Gastrocnemius medialis (tissue), 4 donors: Measurements from ENCODE around the gene FUT3. TPM values are rescaled to one million over a fixed set of nuclear protein-coding genes. Genes with fewer than 3 reads are reported as not detected.
"Not testable (repeated sequence)": the region's sequence is repeated elsewhere in the genome, so short reads cannot be mapped to it uniquely, and the experiment has no call there.

Experiments used
- ATAC-seq, 2 donors: fragments of 150-250 bp; one replicate each; pipeline ENCODE4 v1.9.1; 2016
- DNase-seq, 2 donors: peaks; one replicate each; pipeline ENCODE4 v3.0.0-alpha.2; 2019
- H3K27ac ChIP-seq, 4 donors: fragments of 200-600 bp; sonication (generic); 1 replicate in 1 of 4; 2 replicates in 3 of 4; pipeline ENCODE4 v1.5.1; 2016 to 2018; ENCODE audit warnings: mild to moderate bottlenecking in 2 of 4, moderate library complexity in 1 of 4
- H3K27me3 ChIP-seq, 3 donors: fragments of 200-600 bp; sonication (generic) in 2 of 3; 1 replicate in 1 of 3; 2 replicates in 2 of 3; pipeline versions ENCODE4 v1.5.1 to v1.6.0; 2016 to 2019; ENCODE audit warnings: mild to moderate bottlenecking in 1 of 3, moderate library complexity in 1 of 3
- H3K36me3 ChIP-seq, 2 donors: fragments of 200-600 bp; sonication (generic) in 1 of 2; one replicate each; pipeline ENCODE4 v1.5.1; 2017 to 2018
- H3K4me1 ChIP-seq, 2 donors: fragments of 200-600 bp; sonication (generic) in 1 of 2; one replicate each; pipeline ENCODE4 v1.5.1; 2016 to 2017; ENCODE audit warnings: mild to moderate bottlenecking in 2 of 2
- H3K4me3 ChIP-seq, 4 donors: fragments of 200-600 bp; sonication (generic) in 3 of 4; 1 replicate in 1 of 4; 2 replicates in 3 of 4; pipeline ENCODE4 v1.5.1; 2016 to 2019; ENCODE audit warnings: mild to moderate bottlenecking in 2 of 4
- H3K9me3 ChIP-seq, 3 donors: fragments of 200-600 bp; sonication (generic) in 2 of 3; 1 replicate in 1 of 3; 2 replicates in 2 of 3; pipeline ENCODE4 v1.5.1; 2016 to 2019
- POLR2A ChIP-seq, 2 donors: fragments of 450-650 bp; IDR thresholded peaks; one replicate each; pipeline ENCODE4 v1.6.1; 2017; ENCODE audit warnings: antibody characterized with exemption in 2 of 2, mild to moderate bottlenecking in 2 of 2, moderate library complexity in 2 of 2
- in situ Hi-C, 4 donors: fragments of 200-750 bp; cut with MboI; loops; one replicate each; pipeline versions ENCODE4 v1.15.0 to v1.8.0; 2017; ENCODE audit warnings: low sequenced_read_pairs in 4 of 4
- intact Hi-C: fragments of 100-400 bp; cut with DNase I; formaldehyde crosslinking; loops from one replicate; pipeline ENCODE4 v1.15.1; 2023; ENCODE audit warnings: low total_unique reads
- total RNA-seq, 4 donors: library from RNA; depleted of rRNA; stranded (reverse); fragments of >200 nt; gene quantifications; one replicate each; pipeline versions ENCODE4 v1.1.0 to v1.2.3, GENCODE V29; 2016
- TF ChIP-seq, protein P1 (sequence below), 5 experiments: fragments of 450-650 bp in 3 of 5; fragments of 200-600 bp in 2 of 5; sonication (generic) in 2 of 5; IDR thresholded peaks in 4 of 5; conservative IDR thresholded peaks in 1 of 5; 1 replicate in 4 of 5; 2 replicates in 1 of 5; pipeline ENCODE4 v1.5.1; 2016 to 2019; ENCODE audit warnings: antibody characterized with exemption in 5 of 5, mild to moderate bottlenecking in 3 of 5, moderate library complexity in 3 of 5

FUT3 gene
- total RNA-seq, 4 donors from 2014 or later, result 0.32 TPM; not detected in 3

DNA sequence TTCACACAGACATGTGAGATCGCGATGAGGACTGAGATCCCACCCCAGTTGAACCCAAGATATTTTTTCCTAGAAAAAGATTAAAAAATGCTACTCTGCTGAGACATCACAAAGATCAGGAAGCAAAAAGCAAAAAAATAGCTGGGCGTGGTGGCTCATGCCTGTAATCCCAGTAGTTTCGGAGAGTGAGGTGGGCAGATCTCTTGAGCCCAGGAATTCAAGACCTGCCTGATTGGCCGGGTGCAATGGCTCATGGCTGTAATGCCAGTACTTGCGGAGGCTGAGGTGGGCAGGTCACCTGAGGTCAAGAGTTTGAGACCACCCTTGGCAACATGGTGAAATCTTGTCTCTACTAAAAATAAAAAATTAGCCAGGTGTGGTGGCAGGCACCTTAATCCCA, 1.1 kb downstream of the FUT3 start:
- in situ Hi-C loops (no loop called here), intact Hi-C loops (no loop called here)
- Histone ChIP-seq H3K36me3 (no peaks in the 10 kb centered on the region), H3K27ac (no peak overlapping the region), H3K27me3 (peaks cover 0 to 4% (median 3%) of the 10 kb centered on the region in 3 donors), H3K9me3 (no peaks in the 10 kb centered on the region), H3K4me3 (no peak overlapping the region), H3K4me1 (no peaks in the 10 kb centered on the region)
- ATAC-seq, result no peak
- no peak for DNase-seq
- TF ChIP-seq, protein P1, sequence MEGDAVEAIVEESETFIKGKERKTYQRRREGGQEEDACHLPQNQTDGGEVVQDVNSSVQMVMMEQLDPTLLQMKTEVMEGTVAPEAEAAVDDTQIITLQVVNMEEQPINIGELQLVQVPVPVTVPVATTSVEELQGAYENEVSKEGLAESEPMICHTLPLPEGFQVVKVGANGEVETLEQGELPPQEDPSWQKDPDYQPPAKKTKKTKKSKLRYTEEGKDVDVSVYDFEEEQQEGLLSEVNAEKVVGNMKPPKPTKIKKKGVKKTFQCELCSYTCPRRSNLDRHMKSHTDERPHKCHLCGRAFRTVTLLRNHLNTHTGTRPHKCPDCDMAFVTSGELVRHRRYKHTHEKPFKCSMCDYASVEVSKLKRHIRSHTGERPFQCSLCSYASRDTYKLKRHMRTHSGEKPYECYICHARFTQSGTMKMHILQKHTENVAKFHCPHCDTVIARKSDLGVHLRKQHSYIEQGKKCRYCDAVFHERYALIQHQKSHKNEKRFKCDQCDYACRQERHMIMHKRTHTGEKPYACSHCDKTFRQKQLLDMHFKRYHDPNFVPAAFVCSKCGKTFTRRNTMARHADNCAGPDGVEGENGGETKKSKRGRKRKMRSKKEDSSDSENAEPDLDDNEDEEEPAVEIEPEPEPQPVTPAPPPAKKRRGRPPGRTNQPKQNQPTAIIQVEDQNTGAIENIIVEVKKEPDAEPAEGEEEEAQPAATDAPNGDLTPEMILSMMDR (IDR thresholded peaks at IDR 0.05 in 4 of 5, conservative IDR thresholded peaks at IDR 0.05 in 1 of 5), result no peak
- TF ChIP-seq POLR2A (IDR thresholded peaks at IDR 0.05), result no peak

DNA sequence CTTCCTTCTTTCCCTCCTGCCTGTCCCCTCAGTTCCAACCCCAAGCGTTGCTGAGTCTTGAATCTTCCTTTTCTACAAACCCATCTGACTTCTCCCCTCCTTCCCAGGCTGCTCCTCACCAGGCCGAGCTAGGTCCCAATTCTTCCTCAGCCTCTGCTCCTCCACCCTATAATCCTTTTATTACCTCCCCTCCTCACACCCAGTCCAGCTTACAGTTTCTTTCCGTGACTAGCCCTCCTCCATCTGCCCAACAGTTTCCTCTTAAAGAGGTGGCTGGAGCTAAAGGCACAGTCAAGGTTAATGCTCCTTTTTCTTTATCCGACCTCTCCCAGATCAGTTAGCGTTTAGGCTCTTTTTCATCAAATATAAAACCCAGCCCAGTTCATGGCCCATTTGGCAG, 2.6 kb downstream of the FUT3 start:
- DNase-seq, H3K4me1 ChIP-seq, H3K27ac ChIP-seq, H3K36me3 ChIP-seq, H3K4me3 ChIP-seq, ATAC-seq, H3K27me3 ChIP-seq, in situ Hi-C loops, H3K9me3 ChIP-seq, intact Hi-C loops: not testable (repeated sequence)

DNA sequence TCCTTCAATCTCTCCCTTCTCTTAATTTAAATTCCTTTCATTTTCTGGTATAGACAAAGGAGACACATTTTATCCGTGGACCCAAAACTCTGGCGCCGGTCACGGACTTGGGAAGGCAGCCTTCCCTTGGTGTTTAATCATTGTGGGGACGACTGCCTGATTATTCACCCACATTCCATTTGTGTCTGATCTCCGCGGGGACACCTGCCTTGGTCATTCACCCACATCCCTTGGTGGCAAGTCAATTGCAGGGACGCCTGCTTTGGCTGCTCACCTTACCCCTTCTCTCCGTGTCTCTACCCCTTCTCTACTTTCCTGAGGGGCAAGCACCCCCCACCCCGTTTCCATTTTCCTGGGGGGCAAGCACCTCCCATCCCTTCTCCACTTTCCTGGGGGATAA, 3.4 kb downstream of the FUT3 start:
- H3K27me3 ChIP-seq, H3K9me3 ChIP-seq, in situ Hi-C loops, ATAC-seq, H3K4me1 ChIP-seq, intact Hi-C loops, DNase-seq, H3K27ac ChIP-seq, H3K36me3 ChIP-seq, H3K4me3 ChIP-seq: not testable (repeated sequence)

DNA sequence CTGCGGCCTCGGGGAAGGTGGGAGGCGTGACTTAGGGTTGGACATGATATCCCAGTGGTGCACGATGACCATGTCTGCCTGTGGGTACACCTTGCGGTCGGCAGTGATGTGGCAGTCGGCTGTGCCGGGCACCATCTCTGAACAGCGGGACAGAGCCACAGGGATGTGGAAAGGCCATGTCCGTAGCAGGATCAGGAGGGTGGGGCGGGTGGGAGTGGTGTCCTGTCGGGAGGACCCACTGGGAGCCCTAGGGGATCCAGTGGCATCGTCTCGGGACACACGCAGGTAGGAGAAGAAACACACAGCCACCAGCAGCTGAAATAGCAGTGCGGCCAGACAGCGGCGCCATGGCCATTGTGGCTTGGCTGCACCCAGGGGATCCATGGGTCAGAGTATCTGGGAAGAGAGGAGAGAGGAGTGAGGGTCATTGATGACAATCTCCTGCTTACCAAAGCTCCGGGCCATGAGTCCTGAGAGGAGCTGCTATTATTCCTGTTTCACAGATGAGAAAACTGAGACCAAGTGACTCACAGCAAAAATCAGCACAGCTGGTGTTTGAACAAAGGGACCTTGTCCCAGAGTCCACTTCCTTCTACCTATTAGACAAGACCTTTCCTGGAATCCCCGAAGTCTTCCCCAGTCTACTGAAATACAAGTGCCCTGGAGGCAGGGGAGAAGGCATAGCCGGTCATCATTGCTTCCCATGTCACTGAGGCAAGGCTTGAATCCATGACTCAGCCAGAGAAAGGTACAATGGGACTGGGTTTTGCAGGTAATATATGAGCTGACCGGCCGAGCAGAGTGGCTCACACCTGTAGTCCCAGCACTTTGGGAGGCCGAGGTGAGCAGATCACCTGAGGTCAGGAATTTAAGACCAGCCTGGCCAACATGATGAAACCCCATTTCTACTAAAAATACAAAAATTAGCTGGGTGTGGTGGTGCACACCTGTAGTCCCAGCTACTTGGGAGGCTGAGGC, 6.5 kb downstream of the FUT3 start:
- TF ChIP-seq, protein P1 (IDR thresholded peaks at IDR 0.05 in 4 of 5, conservative IDR thresholded peaks at IDR 0.05 in 1 of 5), result no peak
- TF ChIP-seq POLR2A (IDR thresholded peaks at IDR 0.05), result no peak
- H3K27me3 ChIP-seq, result peaks cover 0 to 3% (median 2%) of the 10 kb centered on the region in 3 donors
- in situ Hi-C loops (no loop called here), intact Hi-C loops (no loop called here)
- no peaks in the 10 kb centered on the region for H3K36me3 ChIP-seq
- DNase-seq (no peak), ATAC-seq (no peak)
- H3K9me3 ChIP-seq, result no peaks in the 10 kb centered on the region
- H3K4me3 ChIP-seq, result no peak overlapping the region
- no peak overlapping the region for H3K27ac ChIP-seq
- H3K4me1 ChIP-seq, result no peaks in the 10 kb centered on the region

DNA sequence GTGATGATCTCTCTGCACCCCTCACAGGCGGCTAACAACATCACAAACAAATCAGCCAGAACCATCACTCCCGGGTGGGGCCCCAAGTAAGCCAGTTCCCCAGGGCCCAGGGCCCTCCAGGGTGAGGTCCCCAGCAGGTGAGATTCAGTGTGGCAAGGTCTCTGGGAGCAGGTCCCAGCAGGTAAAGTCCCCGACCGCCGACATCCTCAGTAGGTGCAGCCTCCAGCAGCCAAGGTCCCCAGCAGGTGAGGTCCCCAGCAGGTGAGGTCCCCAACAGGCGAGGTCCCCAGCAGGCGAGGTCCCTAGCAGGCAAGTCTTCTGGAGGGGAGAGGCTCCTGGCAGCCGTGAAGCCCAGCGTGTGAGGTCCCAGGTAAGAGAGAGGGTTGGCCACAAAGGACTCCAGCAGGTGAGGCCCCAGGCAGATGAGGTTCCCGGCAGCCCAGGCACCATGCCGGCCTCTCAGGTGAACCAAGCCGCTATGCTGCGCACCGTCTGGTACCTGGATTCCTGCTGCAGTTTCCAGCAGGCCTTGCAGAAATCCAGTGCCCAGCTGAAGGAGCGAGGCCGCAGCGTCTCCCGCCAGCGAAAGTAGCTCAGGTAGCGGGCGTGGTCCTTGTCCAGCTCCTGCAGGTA, 7.8 kb downstream of the FUT3 start:
- no peak overlapping the region for H3K4me3 ChIP-seq
- TF ChIP-seq, protein P1 (IDR thresholded peaks at IDR 0.05 in 4 of 5, conservative IDR thresholded peaks at IDR 0.05 in 1 of 5), result no peak
- TF ChIP-seq POLR2A (IDR thresholded peaks at IDR 0.05), result no peak
- no peak for DNase-seq
- peaks cover 0 to 5% (median 3%) of the 10 kb centered on the region in 3 donors for H3K27me3 ChIP-seq
- no peaks in the 10 kb centered on the region for H3K9me3 ChIP-seq
- H3K4me1 ChIP-seq, result no peaks in the 10 kb centered on the region
- intact Hi-C loops, result no loop called here
- in situ Hi-C loops, result no loop called here
- no peaks in the 10 kb centered on the region for H3K36me3 ChIP-seq
- H3K27ac ChIP-seq, result no peak overlapping the region
- ATAC-seq, result no peak

DNA sequence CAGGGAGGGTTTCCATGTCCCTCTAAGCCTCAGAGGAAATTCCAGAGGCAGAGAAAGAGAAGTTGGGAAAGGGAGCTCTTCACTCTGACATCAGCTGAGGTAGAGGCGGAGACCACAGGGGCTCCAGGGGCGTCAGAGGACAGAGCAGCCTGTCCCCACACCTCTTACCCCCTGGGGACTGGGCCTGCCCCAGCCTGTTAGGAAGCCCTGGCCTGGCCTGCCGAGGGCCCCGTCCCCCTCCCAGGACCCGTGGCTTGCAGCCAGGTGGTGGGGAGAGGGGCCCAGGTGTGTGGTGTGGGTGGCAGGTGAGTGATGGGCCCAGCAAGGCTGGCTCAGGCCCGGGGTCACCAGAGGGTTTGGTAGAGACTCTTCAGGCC, 9.5 kb downstream of the FUT3 start:
- intact Hi-C loops, H3K4me1 ChIP-seq, H3K4me3 ChIP-seq, ATAC-seq, H3K27me3 ChIP-seq, DNase-seq, H3K27ac ChIP-seq, H3K9me3 ChIP-seq, in situ Hi-C loops, H3K36me3 ChIP-seq: not testable (repeated sequence)
